ENCODE measurements around the gene NPC1. TPM values are rescaled to one million over a fixed set of nuclear protein-coding genes. Genes with fewer than 3 reads are reported as not detected.

The NPC1 gene
- total RNA-seq, 1 donor from 2014 or later, result 114 TPM

DNA sequence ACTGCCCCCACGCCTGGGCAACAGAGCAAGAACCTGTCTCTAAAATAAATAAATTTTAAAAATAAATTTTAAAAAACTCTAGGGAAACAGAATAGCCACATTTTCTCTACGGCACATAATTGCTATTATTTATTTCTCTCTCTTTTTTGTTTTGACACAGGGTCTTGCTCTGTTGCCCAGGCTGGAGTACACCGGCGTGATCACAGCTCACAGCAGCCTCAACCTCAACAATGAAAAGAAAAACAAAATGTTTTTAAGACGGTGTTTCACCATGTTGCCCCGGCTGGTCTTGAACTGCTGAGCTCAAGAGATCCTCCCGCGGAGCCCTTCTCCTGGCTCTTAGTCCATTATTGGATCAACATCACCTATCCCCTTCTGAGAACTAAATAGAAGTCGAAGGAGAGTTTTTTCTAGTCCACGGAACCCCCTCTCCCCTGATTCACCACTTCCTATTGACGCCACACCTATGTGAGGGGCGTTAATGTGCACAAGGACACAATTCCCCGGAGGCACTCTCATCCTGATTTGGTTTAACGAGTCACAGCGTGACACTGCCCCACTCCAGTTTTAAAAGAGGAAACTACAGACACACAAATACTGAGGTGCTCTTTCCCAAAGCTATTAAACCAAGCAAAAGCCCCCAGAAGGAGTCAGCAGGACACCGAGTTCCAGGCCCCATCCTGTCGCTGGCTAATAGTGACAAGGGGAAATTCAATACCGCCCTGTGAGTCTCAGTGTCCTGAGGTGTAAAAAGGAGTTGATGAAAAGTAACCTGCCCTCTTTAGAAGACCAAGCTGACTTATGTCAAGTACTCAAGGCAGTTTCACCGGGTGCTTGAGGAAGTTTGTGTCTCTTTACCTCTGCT, 1.1 kb downstream of the NPC1 start:
- intact Hi-C loops (cut with DNase I), result loop anchor here (10.0 kb wide), 1 partner anchor 70 kb away; no protein-coding TSS in a partner anchor
- Histone ChIP-seq H3K27ac (peak overlapping the region; percentile 98), H3K4me1 (peaks cover 57% of the 10 kb centered on the region), H3K4me3 (peak overlapping the region; percentile 89), H3K27me3 (ENCODE audit: low read depth) (no peaks in the 10 kb centered on the region), H3K9me3 (no peaks in the 10 kb centered on the region), H3K36me3 (no peaks in the 10 kb centered on the region)
- ATAC-seq (peak; percentile 1 to 23), DNase-seq (no peak)
- TF ChIP-seq, protein P1, sequence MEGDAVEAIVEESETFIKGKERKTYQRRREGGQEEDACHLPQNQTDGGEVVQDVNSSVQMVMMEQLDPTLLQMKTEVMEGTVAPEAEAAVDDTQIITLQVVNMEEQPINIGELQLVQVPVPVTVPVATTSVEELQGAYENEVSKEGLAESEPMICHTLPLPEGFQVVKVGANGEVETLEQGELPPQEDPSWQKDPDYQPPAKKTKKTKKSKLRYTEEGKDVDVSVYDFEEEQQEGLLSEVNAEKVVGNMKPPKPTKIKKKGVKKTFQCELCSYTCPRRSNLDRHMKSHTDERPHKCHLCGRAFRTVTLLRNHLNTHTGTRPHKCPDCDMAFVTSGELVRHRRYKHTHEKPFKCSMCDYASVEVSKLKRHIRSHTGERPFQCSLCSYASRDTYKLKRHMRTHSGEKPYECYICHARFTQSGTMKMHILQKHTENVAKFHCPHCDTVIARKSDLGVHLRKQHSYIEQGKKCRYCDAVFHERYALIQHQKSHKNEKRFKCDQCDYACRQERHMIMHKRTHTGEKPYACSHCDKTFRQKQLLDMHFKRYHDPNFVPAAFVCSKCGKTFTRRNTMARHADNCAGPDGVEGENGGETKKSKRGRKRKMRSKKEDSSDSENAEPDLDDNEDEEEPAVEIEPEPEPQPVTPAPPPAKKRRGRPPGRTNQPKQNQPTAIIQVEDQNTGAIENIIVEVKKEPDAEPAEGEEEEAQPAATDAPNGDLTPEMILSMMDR (IDR thresholded peaks at IDR 0.05), result no peak

DNA sequence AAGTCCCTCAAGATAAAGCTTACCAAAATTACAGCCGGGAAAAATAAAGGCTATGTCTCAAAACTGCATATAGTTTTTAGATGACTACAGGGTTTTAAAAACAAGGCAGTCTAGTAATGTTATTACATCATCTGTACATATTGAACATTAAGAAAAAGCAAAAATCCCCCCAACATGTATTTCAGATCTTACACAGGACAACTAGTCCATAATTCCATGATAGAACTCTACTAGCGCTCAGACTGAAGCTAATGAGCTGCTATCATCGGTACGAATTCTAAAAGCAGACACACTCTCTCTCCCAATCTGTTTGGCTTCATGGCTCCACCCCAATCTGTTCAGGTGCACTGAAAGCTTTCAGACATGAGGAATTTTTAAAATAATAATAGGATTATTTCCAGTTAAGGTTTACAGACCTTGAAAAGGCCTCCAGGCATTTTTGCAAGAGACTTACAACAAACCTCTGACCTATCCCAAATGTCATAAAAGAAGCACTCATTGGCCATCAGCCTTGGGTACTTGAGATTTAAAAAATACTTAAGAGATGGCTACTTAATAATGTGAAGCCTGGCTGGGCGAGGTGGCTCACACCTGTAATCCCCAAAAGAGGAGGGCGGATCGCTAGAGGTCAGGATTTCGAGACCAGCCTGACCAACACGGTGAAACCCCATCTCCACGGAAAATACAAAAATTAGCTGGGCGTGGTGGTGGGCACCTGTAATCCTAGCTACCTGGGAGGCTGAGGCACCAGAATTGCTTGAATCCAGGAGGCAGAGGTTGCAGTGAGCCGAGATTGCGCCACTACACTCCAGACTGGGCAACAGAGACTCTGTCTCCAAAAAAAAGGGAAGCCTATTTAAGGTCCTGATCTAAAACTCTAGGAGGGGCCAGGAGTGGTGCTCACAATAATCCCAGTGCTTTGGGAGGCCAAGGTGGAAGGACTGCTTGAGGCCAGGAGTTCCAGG, 2.0 kb downstream of the NPC1 start:
- no peak for ATAC-seq
- Histone ChIP-seq H3K36me3 (no peaks in the 10 kb centered on the region), H3K27me3 (ENCODE audit: low read depth) (no peaks in the 10 kb centered on the region), H3K9me3 (no peaks in the 10 kb centered on the region), H3K4me3 (peak overlapping the region; percentile 89), H3K27ac (peak overlapping the region; percentile 98), H3K4me1 (peaks cover 66% of the 10 kb centered on the region)
- intact Hi-C loops (cut with DNase I), result loop anchor here (10.0 kb wide), 1 partner anchor 70 kb away; no protein-coding TSS in a partner anchor
- TF ChIP-seq, protein P1 (IDR thresholded peaks at IDR 0.05), result no peak
- peak; percentile 58 for DNase-seq

DNA sequence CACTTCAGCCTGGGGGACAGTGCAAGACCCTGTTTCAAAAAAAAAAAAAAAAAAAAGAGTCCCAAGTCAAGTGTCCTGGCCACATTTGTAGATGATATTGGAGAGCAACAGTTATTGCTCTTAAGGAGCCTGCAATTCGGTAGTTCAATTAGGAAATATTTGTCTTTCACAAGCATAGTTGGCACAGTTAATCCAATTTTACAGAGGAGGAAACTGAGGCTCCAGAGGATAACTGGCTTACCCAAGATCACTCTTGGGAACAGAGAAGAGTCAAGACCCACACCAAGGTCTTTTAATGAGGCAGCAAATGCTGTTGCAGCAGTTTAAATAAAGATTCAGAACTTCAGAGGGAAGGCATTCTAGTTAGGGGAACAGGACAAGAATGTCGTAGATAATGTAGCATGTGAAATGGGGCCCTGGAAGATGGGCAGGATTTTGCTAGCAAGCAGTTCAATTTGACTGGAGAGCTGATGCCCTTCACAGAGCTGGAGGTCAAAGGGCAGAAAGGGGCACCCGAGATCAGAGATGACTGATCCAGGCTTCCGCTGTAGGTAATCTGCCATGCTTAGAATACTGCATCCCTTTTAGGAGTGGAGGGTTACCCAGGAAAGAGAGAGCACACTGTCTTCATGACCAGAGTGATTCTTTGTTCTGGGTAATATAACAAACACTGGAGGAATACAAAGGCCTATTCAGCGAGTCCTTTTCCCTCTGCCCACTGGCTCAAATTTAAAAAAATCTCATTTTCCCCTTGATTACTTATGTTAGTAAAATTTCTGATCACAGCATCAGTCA, 3.0 kb downstream of the NPC1 start:
- no peaks in the 10 kb centered on the region for H3K9me3 ChIP-seq

DNA sequence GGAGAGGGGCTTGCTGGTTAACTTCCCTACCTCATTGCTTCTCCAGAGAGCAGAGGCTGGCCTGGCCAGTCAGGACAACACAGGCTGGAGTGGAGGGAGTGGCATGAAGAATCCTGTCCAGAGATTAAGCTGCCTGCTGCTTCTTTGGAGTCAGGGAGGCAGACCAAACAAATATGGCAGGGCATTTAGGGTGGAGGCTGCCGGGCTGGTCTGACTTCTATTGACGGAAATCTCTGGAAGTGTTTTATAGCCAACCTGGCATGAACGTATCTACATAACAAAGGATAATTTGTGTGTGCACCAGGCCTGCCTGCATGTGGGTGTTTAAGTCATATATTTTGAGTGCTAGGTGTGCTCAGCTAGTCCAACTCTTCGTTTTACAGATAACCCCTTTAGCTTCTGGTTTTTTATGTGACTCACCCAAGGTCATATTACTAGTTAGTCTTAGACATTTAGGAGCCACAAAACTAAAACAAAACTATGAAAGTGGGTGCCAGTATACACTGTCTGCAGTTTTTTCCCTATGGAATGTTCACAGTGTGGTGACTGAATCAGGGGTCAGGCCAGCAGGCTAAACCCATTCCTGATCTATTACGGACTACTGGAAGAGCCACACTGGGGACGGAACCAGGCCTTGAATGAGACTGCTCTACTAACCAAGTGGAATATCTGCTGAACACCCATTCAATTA, 5.5 kb downstream of the NPC1 start:
- Histone ChIP-seq H3K4me3 (no peak overlapping the region), H3K27ac (no peak overlapping the region), H3K4me1 (peaks cover 72% of the 10 kb centered on the region), H3K36me3 (peaks cover 7% of the 10 kb centered on the region), H3K27me3 (ENCODE audit: low read depth) (no peaks in the 10 kb centered on the region), H3K9me3 (no peaks in the 10 kb centered on the region)
- intact Hi-C loops (cut with DNase I), result loop anchor here (10.0 kb wide), 1 partner anchor 66 kb away; no protein-coding TSS in a partner anchor
- DNase-seq (no peak), ATAC-seq (no peak)
- TF ChIP-seq, protein P1 (IDR thresholded peaks at IDR 0.05), result no peak

More for the DNA sequence above, 3.0 kb downstream of the NPC1 start:
- intact Hi-C loops (cut with DNase I), result loop anchor here (10.0 kb wide), 1 partner anchor 68 kb away; no protein-coding TSS in a partner anchor
- peak overlapping the region; percentile 89 for H3K4me3 ChIP-seq
- H3K36me3 ChIP-seq, result no peaks in the 10 kb centered on the region
- H3K27ac ChIP-seq, result no peak overlapping the region
- H3K4me1 ChIP-seq, result peaks cover 77% of the 10 kb centered on the region
- TF ChIP-seq, protein P1 (IDR thresholded peaks at IDR 0.05), result no peak
- no peaks in the 10 kb centered on the region for H3K27me3 ChIP-seq (ENCODE audit: low read depth)
- DNase-seq, result no peak
- no peak for ATAC-seq
